CD4-positive, alpha-beta memory T cell (primary cell): ENCODE data around the gene SYTL3. TPM values are rescaled to one million over a fixed set of nuclear protein-coding genes. Genes with fewer than 3 reads are reported as not detected.

Experiments
- CTCF ChIA-PET: fragments of 350-600 bp; sonication (Branson Sonifier 250); formaldehyde crosslinking; loops from one replicate; lab custom pipeline; 2021; ENCODE audit warnings: inconsistent platforms; ENCODE audit not compliant: partially characterized antibody; lab: Charles Lee
- POLR2A ChIA-PET: fragments of 350-600 bp; sonication (Branson Sonifier 250); formaldehyde crosslinking; loops from one replicate; lab custom pipeline; 2021; ENCODE audit not compliant: partially characterized antibody; lab: Charles Lee
- DNase-seq, 5 donors: peaks; one replicate each; pipeline versions ENCODE4 v3.0.0 to v3.0.0-alpha.2; 2020 to 2022; ENCODE audit warnings: mixed read lengths in 1 of 5
- H3K27ac ChIP-seq: one replicate; pipeline ENCODE4 v1.7.0; 2013; ENCODE audit warnings: low read depth, low read length
- H3K27me3 ChIP-seq: 2 replicates; pipeline ENCODE4 v1.7.0; 2013; ENCODE audit warnings: mild to moderate bottlenecking, low read length, moderate library complexity; ENCODE audit not compliant: insufficient read depth
- H3K36me3 ChIP-seq: 2 replicates; pipeline ENCODE4 v1.7.0; 2013; ENCODE audit warnings: mild to moderate bottlenecking, low read length, moderate library complexity; ENCODE audit not compliant: insufficient read depth
- H3K4me1 ChIP-seq: 2 replicates; pipeline ENCODE4 v1.7.0; 2013; ENCODE audit warnings: mild to moderate bottlenecking, low read length, moderate library complexity; ENCODE audit not compliant: insufficient read depth
- H3K4me3 ChIP-seq, 2 donors: one replicate each; pipeline ENCODE4 v1.7.0; 2013; ENCODE audit warnings: low read length in 2 of 2, mild to moderate bottlenecking in 1 of 2
- H3K9me3 ChIP-seq, 2 donors: one replicate each; pipeline ENCODE4 v1.7.0; 2013; ENCODE audit warnings: low read length in 2 of 2, control low read depth in 1 of 2; ENCODE audit not compliant: control insufficient read depth in 1 of 2
- H3K27ac Mint-ChIP-seq, 7 donors: one replicate each; pipeline ENCODE4 v1.8.0; 2020 to 2021; ENCODE audit warnings: mixed read lengths in 7 of 7, mild to moderate bottlenecking in 6 of 7, inconsistent platforms in 3 of 7, moderate library complexity in 3 of 7
- H3K27me3 Mint-ChIP-seq, 2 donors: one replicate each; pipeline ENCODE4 v1.8.0; 2020 to 2021; ENCODE audit warnings: mixed read lengths in 2 of 2
- H3K36me3 Mint-ChIP-seq, 2 donors: one replicate each; pipeline ENCODE4 v1.8.0; 2020 to 2021; ENCODE audit warnings: mixed read lengths in 2 of 2, inconsistent platforms in 1 of 2, mild to moderate bottlenecking in 1 of 2
- H3K4me1 Mint-ChIP-seq, 4 donors: one replicate each; pipeline ENCODE4 v1.8.0; 2020 to 2021; ENCODE audit warnings: mixed read lengths in 4 of 4, mild to moderate bottlenecking in 1 of 4
- H3K4me3 Mint-ChIP-seq, 8 donors: one replicate each; pipeline ENCODE4 v1.8.0; 2020 to 2021; ENCODE audit warnings: mixed read lengths in 8 of 8, mild to moderate bottlenecking in 7 of 8, moderate library complexity in 6 of 8, inconsistent platforms in 3 of 8
- H3K9me3 Mint-ChIP-seq, 8 donors: one replicate each; pipeline ENCODE4 v1.8.0; 2020 to 2021; ENCODE audit warnings: mixed read lengths in 8 of 8, mild to moderate bottlenecking in 5 of 8, inconsistent platforms in 3 of 8, moderate library complexity in 1 of 8
- intact Hi-C: fragments of 100-400 bp; cut with micrococcal nuclease; formaldehyde crosslinking; loops from one replicate; pipeline ENCODE4 v1.15.1; 2023
- polyA plus RNA-seq, 2 donors: library from polyadenylated mRNA; unstranded; fragments of 300-500 nt; fragmentation: Illumina TruSeq; gene quantifications; one replicate each; pipeline ENCODE4 v1.2.3, GENCODE V29; 2021
- total RNA-seq, 2 experiments: library from RNA; stranded (reverse); gene quantifications; one replicate each; pipeline ENCODE4 v1.2.3, GENCODE V29; 2021

Gene SYTL3
- total and polyA plus RNA-seq, 4 experiments from 2014 or later, result 11.9 to 24.3 (median 17.8) TPM

DNA sequence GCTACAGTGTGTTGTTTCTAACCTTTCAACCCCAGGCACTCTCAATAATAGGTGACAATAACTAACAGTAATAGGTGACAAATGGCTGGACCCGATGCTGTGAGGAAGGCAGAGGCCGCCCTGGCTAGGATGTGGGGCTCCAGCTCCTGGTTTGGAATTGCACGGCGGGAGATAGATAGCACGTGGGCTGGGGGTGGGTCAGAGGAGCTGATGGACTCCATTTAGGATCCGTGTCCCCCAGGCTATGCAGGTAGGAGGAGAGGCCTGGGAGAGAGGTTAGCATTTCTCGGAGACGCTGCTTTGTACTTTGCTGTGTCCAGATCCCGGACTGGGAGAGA is 107.9 kb downstream of the SYTL3 start:
- no peaks in the 10 kb centered on the region for H3K27me3 Mint-ChIP-seq
- H3K4me1 ChIP-seq, result no peaks in the 10 kb centered on the region
- H3K36me3 ChIP-seq, result peaks cover 17% of the 10 kb centered on the region
- H3K9me3 Mint-ChIP-seq, result no peaks in the 10 kb centered on the region
- H3K9me3 ChIP-seq, result no peaks in the 10 kb centered on the region
- no peak overlapping the region for H3K4me3 Mint-ChIP-seq
- peaks cover 0 to 6% (median 3%) of the 10 kb centered on the region in 4 donors for H3K4me1 Mint-ChIP-seq
- intact Hi-C loops, result no loop called here
- ChIA-PET POLR2A (no interaction called here), CTCF (no interaction called here)
- no peak overlapping the region for H3K4me3 ChIP-seq
- peak overlapping the region in 3 of 7 donors; percentile 9 to 74 (median 73) for H3K27ac Mint-ChIP-seq
- DNase-seq, result no peak
- no peaks in the 10 kb centered on the region for H3K27me3 ChIP-seq
- peaks cover 13 to 53% of the 10 kb centered on the region in 2 donors for H3K36me3 Mint-ChIP-seq
- no peak overlapping the region for H3K27ac ChIP-seq

DNA sequence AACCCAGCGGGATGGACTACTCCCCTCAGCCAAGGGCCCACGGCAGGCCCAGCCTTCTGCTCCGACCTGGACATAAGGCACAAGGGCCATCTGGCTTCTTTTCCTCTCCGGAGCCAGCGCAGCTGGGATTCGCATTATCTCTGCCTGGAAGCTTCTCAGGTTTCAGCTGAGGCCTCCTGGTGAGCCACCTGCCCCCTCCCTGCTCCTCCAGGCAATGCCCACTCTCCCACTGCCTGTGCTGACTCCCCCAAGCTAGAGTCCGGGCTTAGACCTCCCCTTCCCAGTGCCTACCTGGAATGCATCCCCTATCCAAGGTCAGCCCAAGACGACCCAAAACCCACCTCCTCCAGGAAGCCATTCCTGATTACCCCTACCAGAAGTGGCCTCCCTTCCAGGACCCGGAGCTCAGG is 108.6 kb downstream of the SYTL3 start:
- CTCF ChIA-PET, result interaction anchor here (0.5 to 1.0 kb wide), 2 partner anchors 10 to 1010 kb away, joined by 3 to 4 read pairs; no protein-coding TSS in a partner anchor

DNA sequence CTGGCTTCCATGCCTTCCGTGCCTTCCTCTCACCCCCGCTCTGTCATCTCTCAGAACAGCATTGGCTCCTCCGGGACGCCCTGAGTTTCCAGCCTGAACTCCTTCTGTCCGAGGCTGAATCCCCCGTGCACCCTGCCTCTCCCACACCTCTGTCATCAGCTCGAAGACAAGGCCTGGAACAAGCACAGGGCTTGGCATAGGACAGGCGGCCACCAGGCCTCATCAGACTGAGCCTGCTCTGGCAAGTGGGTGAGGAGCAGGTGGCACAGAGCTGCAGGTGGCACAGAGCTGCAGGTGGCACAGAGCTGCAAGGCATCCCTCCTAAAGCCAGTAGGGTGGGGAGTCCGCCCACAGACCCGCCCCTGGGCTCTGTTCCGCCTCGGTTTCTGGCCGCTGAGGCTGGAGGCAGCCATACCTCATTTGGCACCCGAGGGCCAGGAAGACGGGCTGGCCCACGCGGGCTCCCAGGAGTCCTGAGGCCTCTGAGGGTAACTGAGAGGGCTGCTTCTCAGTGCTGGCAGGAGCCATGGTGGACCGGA is 109.2 kb downstream of the SYTL3 start:
- H3K36me3 Mint-ChIP-seq, result peaks cover 17 to 62% of the 10 kb centered on the region in 2 donors

More for the DNA sequence above, 108.6 kb downstream of the SYTL3 start:
- Mint-ChIP-seq H3K27me3 (no peaks in the 10 kb centered on the region), H3K9me3 (no peaks in the 10 kb centered on the region), H3K36me3 (peaks cover 17 to 61% of the 10 kb centered on the region in 2 donors), H3K4me1 (peaks cover 0 to 6% (median 3%) of the 10 kb centered on the region in 4 donors), H3K27ac (peak overlapping the region in 3 of 7 donors; percentile 43 to 83 (median 53)), H3K4me3 (no peak overlapping the region)
- POLR2A ChIA-PET, result interaction anchor here (3.2 kb wide), 1 partner anchor 14 kb away, joined by 11 read pairs; no protein-coding TSS in a partner anchor
- no peak overlapping the region for H3K27ac ChIP-seq
- H3K27me3 ChIP-seq, result no peaks in the 10 kb centered on the region
- no peaks in the 10 kb centered on the region for H3K4me1 ChIP-seq
- no peak overlapping the region for H3K4me3 ChIP-seq
- peaks cover 22% of the 10 kb centered on the region for H3K36me3 ChIP-seq
- DNase-seq, result no peak
- intact Hi-C loops, result no loop called here
- no peaks in the 10 kb centered on the region for H3K9me3 ChIP-seq

DNA sequence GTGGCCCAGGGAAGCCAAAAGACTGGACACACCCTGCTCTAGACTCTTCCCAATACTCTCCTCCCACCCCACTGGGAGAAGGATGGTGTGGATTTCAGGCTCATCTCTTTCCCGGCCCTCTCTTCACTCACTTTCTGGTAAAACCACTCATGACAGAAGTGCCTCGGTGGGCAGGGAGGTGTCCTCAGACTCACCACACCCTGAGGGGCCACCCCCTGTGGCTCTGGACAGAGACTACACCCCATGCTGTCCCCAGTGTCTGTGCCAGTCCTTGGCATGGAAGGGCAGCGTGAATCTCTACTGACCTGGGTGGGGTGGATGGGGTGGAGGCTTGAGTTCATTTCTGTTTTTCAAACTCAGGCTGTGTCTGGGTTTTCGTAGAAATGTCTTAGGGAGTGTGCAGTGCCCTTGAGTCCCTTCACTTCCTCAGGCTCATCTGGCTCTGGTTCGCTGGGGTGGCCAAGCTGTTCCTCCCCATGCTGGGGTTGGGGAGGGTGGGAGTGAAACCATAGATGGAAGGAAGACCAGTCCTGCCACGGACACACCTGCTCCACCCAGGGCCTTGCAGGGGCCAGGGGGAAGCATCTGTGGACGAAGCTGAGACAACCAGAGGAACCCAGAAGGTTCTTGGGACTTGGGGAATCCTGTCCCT is 110.2 kb downstream of the SYTL3 start:
- H3K27me3 ChIP-seq, result no peaks in the 10 kb centered on the region
- intact Hi-C loops, result no loop called here
- Mint-ChIP-seq H3K27ac (peak overlapping the region in 4 of 7 donors; percentile 10 to 90 (median 41)), H3K36me3 (peaks cover 17 to 66% of the 10 kb centered on the region in 2 donors), H3K9me3 (no peaks in the 10 kb centered on the region), H3K4me1 (peaks cover 0 to 16% (median 3%) of the 10 kb centered on the region in 4 donors), H3K4me3 (no peak overlapping the region), H3K27me3 (no peaks in the 10 kb centered on the region)
- POLR2A ChIA-PET, result interaction anchor here (1.0 to 3.2 kb wide), 2 partner anchors 12 to 43 kb away, joined by 3 to 11 read pairs; no protein-coding TSS in a partner anchor
- H3K36me3 ChIP-seq, result peaks cover 23% of the 10 kb centered on the region
- DNase-seq, result no peak
- CTCF ChIA-PET, result interaction anchor here (1.0 kb wide), 1 partner anchor 42 kb away, joined by 4 read pairs; no protein-coding TSS in a partner anchor
- H3K27ac ChIP-seq, result no peak overlapping the region
- H3K4me3 ChIP-seq, result no peak overlapping the region
- no peaks in the 10 kb centered on the region for H3K4me1 ChIP-seq
- H3K9me3 ChIP-seq, result no peaks in the 10 kb centered on the region

More for the DNA sequence above, 109.2 kb downstream of the SYTL3 start:
- intact Hi-C loops, result no loop called here
- H3K27ac ChIP-seq, result no peak overlapping the region
- H3K4me1 Mint-ChIP-seq, result peaks cover 0 to 7% (median 3%) of the 10 kb centered on the region in 4 donors
- no peaks in the 10 kb centered on the region for H3K27me3 ChIP-seq
- peaks cover 23% of the 10 kb centered on the region for H3K36me3 ChIP-seq
- no peak overlapping the region for H3K4me3 Mint-ChIP-seq
- peak overlapping the region in 4 of 7 donors; percentile 8 to 83 (median 48) for H3K27ac Mint-ChIP-seq
- ChIA-PET POLR2A (interaction anchor here (1.0 to 3.2 kb wide), 2 partner anchors 13 to 44 kb away, joined by 3 to 11 read pairs; no protein-coding TSS in a partner anchor), CTCF (interaction anchor here (0.5 to 1.0 kb wide), 2 partner anchors 9 to 1011 kb away, joined by 3 to 4 read pairs; no protein-coding TSS in a partner anchor)
- no peak overlapping the region for H3K4me3 ChIP-seq
- H3K9me3 Mint-ChIP-seq, result no peaks in the 10 kb centered on the region
- H3K9me3 ChIP-seq, result no peaks in the 10 kb centered on the region
- no peaks in the 10 kb centered on the region for H3K27me3 Mint-ChIP-seq
- no peak for DNase-seq
- no peaks in the 10 kb centered on the region for H3K4me1 ChIP-seq

DNA sequence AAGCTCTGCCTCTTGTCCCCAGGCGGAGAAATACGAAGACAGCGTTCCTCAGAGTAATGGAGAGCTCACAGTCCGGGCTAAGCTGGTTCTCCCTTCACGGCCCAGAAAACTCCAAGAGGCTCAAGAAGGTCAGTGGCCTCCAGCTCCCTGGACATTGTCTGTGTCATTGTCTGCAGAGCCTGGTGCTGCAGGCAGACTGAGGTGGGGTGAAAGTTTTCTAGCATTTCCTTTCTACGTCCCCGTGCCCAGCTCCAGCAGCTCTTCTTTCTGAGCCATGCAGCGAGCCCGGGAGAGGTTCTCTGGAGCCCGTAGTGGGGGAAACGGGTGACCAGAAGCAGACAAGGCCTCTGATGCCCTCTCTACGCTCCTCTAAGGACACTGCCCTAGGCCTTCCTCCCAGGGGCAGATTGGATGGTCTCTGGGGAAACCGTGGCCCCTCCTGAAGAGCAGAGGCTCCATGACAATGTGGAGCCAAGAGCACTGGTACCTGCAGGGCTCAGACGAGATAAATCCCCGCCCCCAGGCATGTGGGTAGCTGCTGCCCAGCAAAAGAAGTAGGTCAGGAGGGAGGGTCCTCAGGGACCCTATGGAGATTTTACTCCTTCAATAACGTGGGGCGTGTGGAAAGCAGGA is 110.9 kb downstream of the SYTL3 start:
- H3K4me3 ChIP-seq, result no peak overlapping the region
- Mint-ChIP-seq H3K4me1 (peaks cover 0 to 16% (median 3%) of the 10 kb centered on the region in 4 donors), H3K9me3 (no peaks in the 10 kb centered on the region), H3K27me3 (no peaks in the 10 kb centered on the region), H3K4me3 (no peak overlapping the region), H3K27ac (peak overlapping the region in 4 of 7 donors; percentile 41 to 90 (median 77)), H3K36me3 (peaks cover 21 to 66% of the 10 kb centered on the region in 2 donors)
- H3K4me1 ChIP-seq, result no peaks in the 10 kb centered on the region
- no peak for DNase-seq
- no peak overlapping the region for H3K27ac ChIP-seq
- ChIA-PET POLR2A (interaction anchor here (1.4 to 3.2 kb wide), 2 partner anchors 11 to 26 kb away, joined by 3 to 11 read pairs; no protein-coding TSS in a partner anchor), CTCF (interaction anchor here (1.0 kb wide), 1 partner anchor 43 kb away, joined by 4 read pairs; no protein-coding TSS in a partner anchor)
- intact Hi-C loops, result no loop called here
- peaks cover 23% of the 10 kb centered on the region for H3K36me3 ChIP-seq
- no peaks in the 10 kb centered on the region for H3K9me3 ChIP-seq
- no peaks in the 10 kb centered on the region for H3K27me3 ChIP-seq

DNA sequence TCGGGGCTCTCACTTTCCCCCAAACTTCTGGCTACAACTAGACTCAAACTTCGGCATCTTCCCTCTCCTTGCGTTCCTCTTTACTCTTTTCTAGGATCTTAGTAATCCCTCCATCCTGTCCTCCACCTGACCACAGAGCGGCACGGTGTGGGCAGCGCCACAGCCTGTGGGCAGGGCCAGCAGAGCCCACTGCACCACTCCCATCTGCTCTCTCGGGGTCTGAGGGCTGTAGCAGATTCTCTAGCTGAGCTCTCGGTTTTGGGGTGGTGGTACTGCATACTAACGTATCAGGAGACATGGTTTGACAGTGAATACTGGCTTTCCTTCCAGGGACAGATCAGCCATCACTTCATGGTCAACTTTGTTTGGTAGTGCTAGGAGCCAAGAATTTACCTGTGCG is 111.9 kb downstream of the SYTL3 start:
- Mint-ChIP-seq H3K36me3 (peaks cover 28 to 71% of the 10 kb centered on the region in 2 donors), H3K9me3 (no peaks in the 10 kb centered on the region), H3K27me3 (no peaks in the 10 kb centered on the region), H3K4me3 (peak overlapping the region in 1 of 8 donors; percentile 24), H3K4me1 (peaks cover 0 to 16% (median 3%) of the 10 kb centered on the region in 4 donors), H3K27ac (peak overlapping the region in 5 of 7 donors; percentile 32 to 91 (median 86))
- ChIA-PET POLR2A (interaction anchor here (1.1 to 1.6 kb wide), 3 partner anchors 11 to 27 kb away, joined by 3 to 5 read pairs (median 3); no protein-coding TSS in a partner anchor), CTCF (interaction anchor here (1.5 kb wide), 1 partner anchor 210 kb away, joined by 4 read pairs; no protein-coding TSS in a partner anchor)
- Histone ChIP-seq H3K4me3 (no peak overlapping the region), H3K4me1 (no peaks in the 10 kb centered on the region), H3K36me3 (peaks cover 28% of the 10 kb centered on the region), H3K27ac (no peak overlapping the region), H3K9me3 (no peaks in the 10 kb centered on the region), H3K27me3 (no peaks in the 10 kb centered on the region)
- intact Hi-C loops, result no loop called here
- DNase-seq, result no peak
